Panc1 (cell line): Measurements from ENCODE around the gene ARID1A. TPM values are rescaled to one million over a fixed set of nuclear protein-coding genes. Genes with fewer than 3 reads are reported as not detected.

Source experiments
- ATAC-seq: fragments of 200-7000 bp; cut with Tn5 transposase; 2 replicates; pipeline ENCODE4 v1.9.1; 2020; ENCODE audit warnings: mild to moderate bottlenecking, moderate library complexity
- BruUV-seq: library from RNA; stranded (reverse); fragments of 400-500 nt; replicated peaks from 2 replicates; lab custom pipeline; 2021; lab: Mats Ljungman, UMichigan
- CTCF ChIA-PET: fragments of 300-600 bp; sonication (Branson Sonifier 250); formaldehyde crosslinking; loops from one replicate; lab custom pipeline; 2022; ENCODE audit warnings: antibody characterized with exemption; lab: Charles Lee
- POLR2A ChIA-PET: fragments of 300-600 bp; sonication (Branson Sonifier 250); formaldehyde crosslinking; loops from one replicate; lab custom pipeline; 2022; ENCODE audit warnings: antibody characterized with exemption; lab: Charles Lee
- DNase-seq: peaks from one replicate; pipeline ENCODE4 v3.0.0-alpha.2; 2010; ENCODE audit warnings: low read depth, low spot score
- H3K27ac ChIP-seq: 2 replicates; pipeline ENCODE4 v1.5.1; 2011; ENCODE audit warnings: mild to moderate bottlenecking, low read length, inconsistent platforms
- H3K27me3 ChIP-seq: fragments of 200-500 bp; sonication (Bioruptor generic); 2 replicates; pipeline ENCODE4 v1.6.0; 2014; ENCODE audit warnings: low read length, inconsistent platforms; ENCODE audit not compliant: control insufficient read depth, insufficient read depth
- H3K36me3 ChIP-seq: fragments of 200-500 bp; sonication (Bioruptor generic); 2 replicates; pipeline ENCODE4 v1.5.1; 2014; ENCODE audit warnings: inconsistent platforms, mild to moderate bottlenecking, low read length, moderate library complexity; ENCODE audit not compliant: control insufficient read depth, insufficient read depth
- H3K4me1 ChIP-seq: 2 replicates; pipeline ENCODE4 v1.5.1; 2011; ENCODE audit warnings: inconsistent platforms, mild to moderate bottlenecking, low read length, moderate library complexity; ENCODE audit not compliant: control insufficient read depth, insufficient read depth
- H3K4me3 ChIP-seq, 2 experiments: 2 replicates each; pipeline ENCODE4 v1.5.1; 2011 to 2012; ENCODE audit warnings: low read depth in 2 of 2, low read length in 2 of 2, mild to moderate bottlenecking in 2 of 2, inconsistent platforms in 1 of 2, moderate library complexity in 1 of 2
- H3K9me3 ChIP-seq: fragments of 200-500 bp; sonication (Bioruptor generic); 2 replicates; pipeline ENCODE4 v1.5.1; 2014; ENCODE audit warnings: low read depth, mild to moderate bottlenecking, inconsistent platforms, low read length, moderate library complexity; ENCODE audit not compliant: control insufficient read depth, insufficient read depth
- CTCF ChIP-seq: fragments of 450-650 bp; IDR thresholded peaks from 2 replicates; pipeline ENCODE4 v1.5.1; 2017; ENCODE audit warnings: mild to moderate bottlenecking
- POLR2AphosphoS5 ChIP-seq: IDR thresholded peaks from 2 replicates; pipeline ENCODE4 v1.6.1; 2012; ENCODE audit warnings: mild to moderate bottlenecking, low read depth, low read length, moderate library complexity
- REST ChIP-seq, 2 experiments: IDR thresholded peaks; 2 replicates each; pipeline ENCODE4 v1.6.1; 2011 to 2012; ENCODE audit warnings: low read depth in 2 of 2, control low read depth in 1 of 2, low read length in 1 of 2, mild to moderate bottlenecking in 1 of 2, moderate library complexity in 1 of 2; ENCODE audit not compliant: insufficient read depth in 1 of 2
- SIN3A ChIP-seq: IDR thresholded peaks from 2 replicates; pipeline ENCODE4 v1.6.1; 2012; ENCODE audit warnings: low read depth, mild to moderate bottlenecking, low read length, moderate library complexity, borderline replicate concordance; ENCODE audit not compliant: insufficient read depth
- TCF7L2 ChIP-seq: IDR thresholded peaks from 2 replicates; pipeline ENCODE4 v1.6.1; 2011; ENCODE audit warnings: mild to moderate bottlenecking, low read depth, low read length, inconsistent platforms
- in situ Hi-C: cut with HindIII; loops from 2 replicates; pipeline ENCODE4 v1.10.0; 2016; ENCODE audit warnings: low sequenced_read_pairs, low pct_unique_long_range_greater_than_20kb
- intact Hi-C: fragments of 100-400 bp; cut with micrococcal nuclease; formaldehyde crosslinking; loops from one replicate; pipeline ENCODE4 v1.10.0; 2022; ENCODE audit not compliant: unreplicated experiment
- total RNA-seq: library from RNA; stranded (reverse); gene quantifications from one replicate; pipeline ENCODE4 v1.2.1, GENCODE V29; 2021; ENCODE audit not compliant: unreplicated experiment

The ARID1A gene
- total RNA-seq, 1 experiment from 2014 or later: 110 TPM

- CTCF ChIA-PET: no interaction called here
Observed at GRCh38 chr1:26768755-26769154, 72.9 kb downstream of the ARID1A start.

GRCh38 chr1:26771285-26771642, 75.4 kb downstream of the ARID1A start:
- TF ChIP-seq POLR2AphosphoS5 (no peak), SIN3A (no peak), REST (IDR thresholded peaks at IDR 0.05; ENCODE audit: insufficient read depth in 1 of 2, low read depth in 2 of 2, low read length in 1 of 2) (no peak), TCF7L2 (no peak)
- in situ Hi-C loops (no loop called here), intact Hi-C loops (no loop called here)
- Histone ChIP-seq H3K36me3 (peaks cover 51% of the 10 kb centered on the region), H3K4me1 (peaks cover 16% of the 10 kb centered on the region), H3K4me3 (no peak overlapping the region), H3K27ac (peak overlapping the region; percentile 26; the same call in 1 of the 2 replicates), H3K27me3 (no peaks in the 10 kb centered on the region), H3K9me3 (no peaks in the 10 kb centered on the region)
- no TSS peak for BruUV-seq
- CTCF ChIA-PET: no interaction called here
- POLR2A ChIA-PET: interaction anchor here (0.6 to 1.0 kb wide), 2 partner anchors 41 to 270 kb away, joined by 3 to 5 read pairs; no protein-coding TSS in a partner anchor
- ATAC-seq: peak; percentile 27; the same call in 1 of the 2 replicates
- no peak for DNase-seq

More at GRCh38 chr1:26768755-26769154, 72.9 kb downstream of the ARID1A start:
- in situ Hi-C loops: no loop called here
- H3K4me3 ChIP-seq: no peak overlapping the region
- TF ChIP-seq TCF7L2: no peak
- TF ChIP-seq REST (IDR thresholded peaks at IDR 0.05; ENCODE audit: insufficient read depth in 1 of 2, low read depth in 2 of 2, low read length in 1 of 2): no peak
- TF ChIP-seq CTCF: no peak
- no peak for TF ChIP-seq SIN3A
- no peak for TF ChIP-seq POLR2AphosphoS5
- H3K27me3 ChIP-seq: no peaks in the 10 kb centered on the region
- ATAC-seq (no peak), DNase-seq (no peak)
- BruUV-seq: no TSS peak
- no peaks in the 10 kb centered on the region for H3K9me3 ChIP-seq
- intact Hi-C loops: no loop called here
- H3K36me3 ChIP-seq: peaks cover 47% of the 10 kb centered on the region
- POLR2A ChIA-PET: no interaction called here
- H3K4me1 ChIP-seq: peaks cover 16% of the 10 kb centered on the region
- H3K27ac ChIP-seq: no peak overlapping the region
